ENCODE data around the gene USP31.

The USP31 gene

GRCh38 chr16:23122144-23122543 lies 27.1 kb downstream of the USP31 start:
- Histone ChIP-seq H3K9me2 (ENCODE audit: low read depth, low read length) (no peaks in the 10 kb centered on the region), H3K36me3 (ENCODE audit: insufficient read depth, low read length) (no peaks in the 10 kb centered on the region), H3K27me3 (ENCODE audit: insufficient read depth, low read length) (no peaks in the 10 kb centered on the region), H2AFZ (ENCODE audit: low read length) (no peak overlapping the region), H3K9ac (ENCODE audit: low read length) (no peak overlapping the region), H4K20me1 (ENCODE audit: insufficient read depth, low read length) (no peaks in the 10 kb centered on the region), H3K4me1 (ENCODE audit: insufficient read depth, low read length, severe bottlenecking) (no peaks in the 10 kb centered on the region), H3K27ac (ENCODE audit: low read depth, low read length, poor library complexity, severe bottlenecking) (no peak overlapping the region), H3F3A (ENCODE audit: insufficient read depth, low read length) (no peaks in the 10 kb centered on the region), H3K4me3 (ENCODE audit: low read depth, low read length, poor library complexity, severe bottlenecking) (no peak overlapping the region), H3K4me2 (ENCODE audit: low read length) (no peak overlapping the region), H3K9me3 (ENCODE audit: low read length) (no peaks in the 10 kb centered on the region), H3K79me2 (ENCODE audit: insufficient read depth, low read length) (peaks cover 6% of the 10 kb centered on the region; the same call in 1 of the 2 replicates)
- no peak for TF ChIP-seq EZH2 (IDR thresholded peaks at IDR 0.05; ENCODE audit: borderline replicate concordance, low read length)
- no peak for TF ChIP-seq CTCF (IDR thresholded peaks at IDR 0.05; ENCODE audit: low read length)

- H3K27me3 ChIP-seq (ENCODE audit: insufficient read depth, low read length) = no peaks in the 10 kb centered on the region
- H3K9ac ChIP-seq (ENCODE audit: low read length) = no peak overlapping the region
- no peak for TF ChIP-seq CTCF (IDR thresholded peaks at IDR 0.05; ENCODE audit: low read length)
- no peak for TF ChIP-seq EZH2 (IDR thresholded peaks at IDR 0.05; ENCODE audit: borderline replicate concordance, low read length)
- H4K20me1 ChIP-seq (ENCODE audit: insufficient read depth, low read length) = no peaks in the 10 kb centered on the region
- no peaks in the 10 kb centered on the region for H3K4me1 ChIP-seq (ENCODE audit: insufficient read depth, low read length, severe bottlenecking)
- H3K79me2 ChIP-seq (ENCODE audit: insufficient read depth, low read length) = peaks cover 6% of the 10 kb centered on the region; the same call in 1 of the 2 replicates
- no peak overlapping the region for H3K4me2 ChIP-seq (ENCODE audit: low read length)
- H3F3A ChIP-seq (ENCODE audit: insufficient read depth, low read length) = no peaks in the 10 kb centered on the region
- no peaks in the 10 kb centered on the region for H3K9me3 ChIP-seq (ENCODE audit: low read length)
- H3K36me3 ChIP-seq (ENCODE audit: insufficient read depth, low read length) = no peaks in the 10 kb centered on the region
- H3K9me2 ChIP-seq (ENCODE audit: low read depth, low read length) = no peaks in the 10 kb centered on the region
- H3K27ac ChIP-seq (ENCODE audit: low read depth, low read length, poor library complexity, severe bottlenecking) = no peak overlapping the region
- no peak overlapping the region for H3K4me3 ChIP-seq (ENCODE audit: low read depth, low read length, poor library complexity, severe bottlenecking)
- no peak overlapping the region for H2AFZ ChIP-seq (ENCODE audit: low read length)
Observed at GRCh38 chr16:23121024-23121423, 28.2 kb downstream of the USP31 start.

- Histone ChIP-seq H3K9ac (ENCODE audit: low read length) (no peak overlapping the region), H3K36me3 (ENCODE audit: insufficient read depth, low read length) (no peaks in the 10 kb centered on the region), H3K27ac (ENCODE audit: low read depth, low read length, poor library complexity, severe bottlenecking) (no peak overlapping the region), H2AFZ (ENCODE audit: low read length) (no peak overlapping the region), H3K4me2 (ENCODE audit: low read length) (no peak overlapping the region), H3K4me3 (ENCODE audit: low read depth, low read length, poor library complexity, severe bottlenecking) (no peak overlapping the region), H3K27me3 (ENCODE audit: insufficient read depth, low read length) (no peaks in the 10 kb centered on the region), H3K4me1 (ENCODE audit: insufficient read depth, low read length, severe bottlenecking) (no peaks in the 10 kb centered on the region), H3K79me2 (ENCODE audit: insufficient read depth, low read length) (peaks cover 6% of the 10 kb centered on the region; the same call in 1 of the 2 replicates), H3K9me3 (ENCODE audit: low read length) (no peaks in the 10 kb centered on the region), H4K20me1 (ENCODE audit: insufficient read depth, low read length) (no peaks in the 10 kb centered on the region), H3K9me2 (ENCODE audit: low read depth, low read length) (no peaks in the 10 kb centered on the region), H3F3A (ENCODE audit: insufficient read depth, low read length) (no peaks in the 10 kb centered on the region)
- TF ChIP-seq CTCF (IDR thresholded peaks at IDR 0.05; ENCODE audit: low read length) (no peak), EZH2 (IDR thresholded peaks at IDR 0.05; ENCODE audit: borderline replicate concordance, low read length) (no peak)
Observed at GRCh38 chr16:23120562-23120961, 28.7 kb downstream of the USP31 start.

All from OCI-LY1 (cell line).